Bronchial epithelial cell (primary cell): Measurements from ENCODE around the gene VEPH1. TPM values are rescaled to one million over a fixed set of nuclear protein-coding genes. Genes with fewer than 3 reads are reported as not detected.

Source experiments
- DNase-seq: peaks from one replicate; pipeline ENCODE4 v3.0.0-alpha.2; 2010; ENCODE audit warnings: low read depth
- FAIRE-seq: peaks from 2 replicates; lab custom pipeline; 2011; peaks lifted over from hg19 to GRCh38; lab: Jason Lieb, UNC
- H3K27me3 ChIP-seq: 2 replicates; pipeline ENCODE4 v1.5.1; 2011; ENCODE audit warnings: low read length; ENCODE audit not compliant: control insufficient read depth, insufficient read depth
- H3K36me3 ChIP-seq: 2 replicates; pipeline ENCODE4 v1.5.1; 2011; ENCODE audit warnings: low read length; ENCODE audit not compliant: control insufficient read depth, insufficient read depth
- H3K4me3 ChIP-seq: 2 replicates; pipeline ENCODE4 v1.5.1; 2011; ENCODE audit warnings: mild to moderate bottlenecking, low read depth, low read length, control low read depth
- CTCF ChIP-seq: IDR thresholded peaks from 2 replicates; pipeline ENCODE4 v1.5.1; 2011; ENCODE audit warnings: mild to moderate bottlenecking, moderate library complexity, low read length, control low read depth, inconsistent platforms; ENCODE audit not compliant: insufficient read depth, severe bottlenecking
- total RNA-seq: library from RNA; depleted of rRNA; stranded (reverse); fragments of >200 nt; gene quantifications from 2 replicates; pipeline ENCODE4 v1.2.1, GENCODE V29; 2014

VEPH1 gene
- total RNA-seq, 1 donor from 2014 or later, result 1.3 TPM

GRCh38 chr3:157220883-157221282, 282.3 kb downstream of the VEPH1 start:
- Histone ChIP-seq H3K36me3 (no peaks in the 10 kb centered on the region), H3K4me3 (no peak overlapping the region), H3K27me3 (no peaks in the 10 kb centered on the region)
- no peak for FAIRE-seq
- no peak for DNase-seq
- no peak for TF ChIP-seq CTCF

- Histone ChIP-seq H3K27me3 (no peaks in the 10 kb centered on the region), H3K36me3 (no peaks in the 10 kb centered on the region), H3K4me3 (no peak overlapping the region)
- TF ChIP-seq CTCF, result no peak
- FAIRE-seq (no peak), DNase-seq (no peak)
Observed at GRCh38 chr3:157220211-157220610, 283.0 kb downstream of the VEPH1 start.

- no peak overlapping the region for H3K4me3 ChIP-seq
- no peaks in the 10 kb centered on the region for H3K36me3 ChIP-seq
- no peak for TF ChIP-seq CTCF
- DNase-seq (no peak), FAIRE-seq (no peak)
- no peaks in the 10 kb centered on the region for H3K27me3 ChIP-seq
Observed at GRCh38 chr3:157219215-157219614, 284.0 kb downstream of the VEPH1 start.

Other genes with a start within 250 kb of the VEPH1 start
- gene PTX3, start 66.6 kb downstream of the VEPH1 start, total RNA-seq, result 0.90 and 4.2 TPM in 2 replicates